HG02759 (cell line): ENCODE data around the gene HERPUD1.

Experiments
- ATAC-seq: cut with Tn5 transposase; IDR thresholded peaks from one replicate; pipeline ENCODE4 v1.9.1; 2021; ENCODE audit warnings: mild to moderate bottlenecking, moderate library complexity; ENCODE audit not compliant: unreplicated experiment

The HERPUD1 gene

DNA sequence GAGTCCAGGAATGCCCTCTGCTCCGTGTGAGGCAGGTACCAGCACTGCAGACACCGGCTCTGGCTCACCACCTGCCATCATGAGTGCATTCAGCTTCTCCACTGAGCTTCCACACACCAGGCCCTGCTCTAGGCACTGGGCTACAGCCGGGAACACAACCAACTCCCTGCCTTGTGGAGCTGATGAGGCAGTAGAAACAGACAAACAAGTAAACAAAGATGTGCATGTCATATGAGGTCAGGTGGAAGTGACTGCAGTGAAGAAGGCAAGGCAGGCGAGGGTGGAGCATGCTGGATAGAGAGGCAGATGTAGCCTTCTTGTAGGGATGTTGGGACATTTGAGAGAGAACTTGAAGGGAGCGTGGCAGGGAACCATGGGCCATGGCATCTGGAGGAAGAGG, 62.4 kb downstream of the HERPUD1 start:
- no peak for ATAC-seq
